D721Med (cell line): ENCODE results near the gene BNC2.

Experiments
- DNase-seq: peaks from one replicate; pipeline ENCODE4 v3.0.0; 2011; ENCODE audit warnings: low spot score; ENCODE audit not compliant: insufficient read length
- FAIRE-seq: peaks from 2 replicates; lab custom pipeline; 2011; peaks lifted over from hg19 to GRCh38; lab: Jason Lieb, UNC
- TF ChIP-seq, protein P1 (sequence below): IDR thresholded peaks from 2 replicates; pipeline ENCODE4 v1.5.1; 2012; ENCODE audit warnings: mild to moderate bottlenecking, control low read depth; ENCODE audit not compliant: insufficient read depth; ENCODE audit errors: missing control alignments

BNC2 gene

GRCh38 chr9:16671591-16672137 is 198.8 kb downstream of the BNC2 start:
- TF ChIP-seq, protein P1, sequence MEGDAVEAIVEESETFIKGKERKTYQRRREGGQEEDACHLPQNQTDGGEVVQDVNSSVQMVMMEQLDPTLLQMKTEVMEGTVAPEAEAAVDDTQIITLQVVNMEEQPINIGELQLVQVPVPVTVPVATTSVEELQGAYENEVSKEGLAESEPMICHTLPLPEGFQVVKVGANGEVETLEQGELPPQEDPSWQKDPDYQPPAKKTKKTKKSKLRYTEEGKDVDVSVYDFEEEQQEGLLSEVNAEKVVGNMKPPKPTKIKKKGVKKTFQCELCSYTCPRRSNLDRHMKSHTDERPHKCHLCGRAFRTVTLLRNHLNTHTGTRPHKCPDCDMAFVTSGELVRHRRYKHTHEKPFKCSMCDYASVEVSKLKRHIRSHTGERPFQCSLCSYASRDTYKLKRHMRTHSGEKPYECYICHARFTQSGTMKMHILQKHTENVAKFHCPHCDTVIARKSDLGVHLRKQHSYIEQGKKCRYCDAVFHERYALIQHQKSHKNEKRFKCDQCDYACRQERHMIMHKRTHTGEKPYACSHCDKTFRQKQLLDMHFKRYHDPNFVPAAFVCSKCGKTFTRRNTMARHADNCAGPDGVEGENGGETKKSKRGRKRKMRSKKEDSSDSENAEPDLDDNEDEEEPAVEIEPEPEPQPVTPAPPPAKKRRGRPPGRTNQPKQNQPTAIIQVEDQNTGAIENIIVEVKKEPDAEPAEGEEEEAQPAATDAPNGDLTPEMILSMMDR = no peak
- no peak for DNase-seq
- no peak for FAIRE-seq

DNA sequence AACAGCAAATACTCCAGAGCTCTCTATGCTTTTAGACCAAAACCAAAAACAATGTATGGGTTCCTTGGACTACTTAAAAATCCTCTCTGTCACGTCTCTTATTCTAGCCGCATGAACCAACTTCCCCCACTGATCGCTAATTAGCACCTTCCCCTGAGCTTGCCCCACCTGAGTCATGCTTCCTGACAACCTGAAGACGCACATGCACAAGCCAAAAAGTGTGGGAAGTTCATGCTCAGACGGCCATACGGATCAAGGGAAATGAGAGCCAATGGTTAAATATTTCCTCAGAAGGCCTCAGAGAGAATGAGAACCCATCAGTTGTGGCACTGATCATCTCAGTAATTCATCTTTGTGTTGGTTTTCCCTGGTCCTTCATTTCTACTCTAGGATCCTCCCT is 199.7 kb downstream of the BNC2 start:
- DNase-seq (no peak), FAIRE-seq (no peak)

DNA sequence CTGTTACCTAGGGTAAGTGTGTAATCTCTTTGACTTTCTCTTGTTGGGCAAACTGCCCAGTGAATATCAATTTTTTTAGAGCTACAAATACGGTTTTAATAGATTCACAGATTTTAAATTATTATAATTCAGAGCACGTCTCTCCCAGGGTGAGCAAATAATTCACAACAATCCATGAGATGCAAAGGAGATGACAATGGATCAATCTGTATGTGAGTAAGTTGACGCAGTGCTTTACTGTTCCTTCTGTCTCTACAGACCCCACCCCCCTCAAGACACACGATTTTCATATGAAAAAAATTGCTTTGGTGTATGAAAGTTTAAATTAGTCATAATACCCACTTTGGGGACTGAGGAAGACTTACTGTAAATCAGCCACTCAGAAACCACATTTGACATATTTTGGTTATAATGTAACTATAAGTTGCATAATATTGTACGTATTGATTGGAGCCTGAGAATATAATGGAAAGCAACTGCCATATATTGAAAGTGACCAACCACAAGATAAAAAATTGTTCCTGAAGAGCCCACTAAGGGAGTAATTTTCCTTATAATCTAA is 201.7 kb downstream of the BNC2 start:
- TF ChIP-seq, protein P1 = no peak
- FAIRE-seq (no peak), DNase-seq (no peak)

More for the DNA sequence above, 199.7 kb downstream of the BNC2 start:
- TF ChIP-seq, protein P1 = no peak

- DNase-seq (no peak), FAIRE-seq (no peak)
- TF ChIP-seq, protein P1 = no peak
Measured at GRCh38 chr9:16664211-16664610, 206.3 kb downstream of the BNC2 start.

GRCh38 chr9:16661816-16662215 is 208.7 kb downstream of the BNC2 start:
- TF ChIP-seq, protein P1 = no peak
- DNase-seq (no peak), FAIRE-seq (no peak)

DNA sequence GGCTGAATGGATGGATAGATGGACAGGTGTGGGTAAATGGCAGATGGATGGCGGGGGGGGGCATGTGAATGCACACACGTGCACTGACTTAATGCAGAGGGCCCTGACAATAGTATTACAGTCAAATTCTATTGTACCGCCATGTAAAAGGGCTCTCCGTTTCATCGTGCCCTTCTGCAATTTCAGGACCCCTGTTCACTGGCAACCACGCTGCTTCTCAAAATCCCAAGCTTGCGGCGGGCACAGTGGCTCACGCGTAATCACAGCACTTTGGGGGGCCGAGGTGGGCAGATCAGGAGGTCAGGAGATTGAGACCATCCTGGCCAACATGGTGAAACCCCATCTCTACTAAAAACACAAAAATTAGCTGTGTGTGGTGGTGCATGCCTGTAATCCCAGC is 211.4 kb downstream of the BNC2 start:
- no peak for FAIRE-seq
- no peak for DNase-seq
- TF ChIP-seq, protein P1 = no peak

DNA sequence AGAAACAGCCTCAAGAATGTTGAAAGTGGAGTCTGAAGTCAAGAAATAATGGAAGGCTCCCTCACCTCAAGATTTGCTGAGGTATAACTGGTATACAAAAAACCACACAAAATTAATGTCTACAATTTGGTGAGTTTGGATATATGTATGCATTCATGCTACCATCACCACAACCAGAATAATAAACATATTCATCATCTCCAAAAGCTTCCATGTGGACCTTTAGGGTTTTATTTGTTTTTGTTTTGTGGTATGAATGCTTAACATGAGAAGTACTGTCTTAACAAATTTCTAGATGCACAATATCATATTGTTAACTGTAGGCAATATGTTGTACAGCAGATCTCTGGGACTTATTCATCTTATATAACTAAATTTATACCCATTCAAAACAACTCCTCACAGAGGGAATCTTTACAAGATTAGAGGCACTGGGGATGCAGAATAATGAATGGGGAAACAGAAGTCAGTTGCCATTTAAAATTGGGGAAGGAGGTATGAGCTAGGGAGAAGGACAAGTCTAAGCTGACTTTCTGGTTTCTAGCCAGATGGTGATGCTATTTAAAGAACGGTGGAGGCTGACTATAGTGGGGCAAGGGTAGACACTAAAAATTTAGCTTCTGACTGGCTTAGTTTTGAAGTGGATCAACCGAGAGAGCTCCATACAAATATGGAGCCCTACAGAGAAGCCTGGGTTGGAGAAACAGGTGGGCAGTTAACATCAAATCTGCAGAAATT is 213.9 kb downstream of the BNC2 start:
- no peak for DNase-seq
- FAIRE-seq = no peak
- TF ChIP-seq, protein P1 = no peak
